Fibroblast of mammary gland (primary cell): ENCODE results near the gene LGR6.

ENCODE experiments used
- DNase-seq: peaks from one replicate; pipeline ENCODE4 v3.0.0-alpha.2; 2010; ENCODE audit warnings: low read depth
- H3K4me3 ChIP-seq: 2 replicates; pipeline ENCODE4 v1.5.1; 2011; ENCODE audit warnings: low read depth, mild to moderate bottlenecking, low read length, moderate library complexity; ENCODE audit not compliant: control insufficient read depth
- TF ChIP-seq, protein P1 (sequence below): conservative IDR thresholded peaks from 2 replicates; pipeline ENCODE4 v1.5.1; 2011; ENCODE audit warnings: low read depth, low read length, inconsistent platforms; ENCODE audit not compliant: control insufficient read depth, insufficient read depth

The LGR6 gene

DNA sequence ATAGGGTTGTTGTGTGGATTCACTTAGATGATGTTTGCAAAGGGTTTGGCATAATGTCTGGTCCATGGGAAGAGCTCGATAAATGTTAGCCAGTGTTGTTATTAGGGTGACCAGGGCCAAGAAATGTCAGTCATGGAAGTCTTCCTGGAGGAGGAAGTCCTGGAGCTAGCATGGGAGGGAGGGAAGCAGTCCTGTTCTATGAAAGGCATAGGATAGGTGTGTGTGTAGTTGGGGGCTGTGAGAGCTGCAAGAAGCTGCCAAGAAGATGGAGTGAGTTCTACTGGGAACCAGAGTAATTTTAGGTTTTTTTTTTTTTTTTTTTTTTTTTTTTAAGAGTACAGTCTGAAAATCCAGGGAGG lies 4.7 kb downstream of the LGR6 start:
- no peak overlapping the region for H3K4me3 ChIP-seq
- DNase-seq: no peak
- TF ChIP-seq, protein P1, sequence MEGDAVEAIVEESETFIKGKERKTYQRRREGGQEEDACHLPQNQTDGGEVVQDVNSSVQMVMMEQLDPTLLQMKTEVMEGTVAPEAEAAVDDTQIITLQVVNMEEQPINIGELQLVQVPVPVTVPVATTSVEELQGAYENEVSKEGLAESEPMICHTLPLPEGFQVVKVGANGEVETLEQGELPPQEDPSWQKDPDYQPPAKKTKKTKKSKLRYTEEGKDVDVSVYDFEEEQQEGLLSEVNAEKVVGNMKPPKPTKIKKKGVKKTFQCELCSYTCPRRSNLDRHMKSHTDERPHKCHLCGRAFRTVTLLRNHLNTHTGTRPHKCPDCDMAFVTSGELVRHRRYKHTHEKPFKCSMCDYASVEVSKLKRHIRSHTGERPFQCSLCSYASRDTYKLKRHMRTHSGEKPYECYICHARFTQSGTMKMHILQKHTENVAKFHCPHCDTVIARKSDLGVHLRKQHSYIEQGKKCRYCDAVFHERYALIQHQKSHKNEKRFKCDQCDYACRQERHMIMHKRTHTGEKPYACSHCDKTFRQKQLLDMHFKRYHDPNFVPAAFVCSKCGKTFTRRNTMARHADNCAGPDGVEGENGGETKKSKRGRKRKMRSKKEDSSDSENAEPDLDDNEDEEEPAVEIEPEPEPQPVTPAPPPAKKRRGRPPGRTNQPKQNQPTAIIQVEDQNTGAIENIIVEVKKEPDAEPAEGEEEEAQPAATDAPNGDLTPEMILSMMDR: no peak

GRCh38 chr1:202199040-202199889 lies 5.7 kb downstream of the LGR6 start:
- H3K4me3 ChIP-seq: no peak overlapping the region
- TF ChIP-seq, protein P1: no peak
- DNase-seq: no peak

DNA sequence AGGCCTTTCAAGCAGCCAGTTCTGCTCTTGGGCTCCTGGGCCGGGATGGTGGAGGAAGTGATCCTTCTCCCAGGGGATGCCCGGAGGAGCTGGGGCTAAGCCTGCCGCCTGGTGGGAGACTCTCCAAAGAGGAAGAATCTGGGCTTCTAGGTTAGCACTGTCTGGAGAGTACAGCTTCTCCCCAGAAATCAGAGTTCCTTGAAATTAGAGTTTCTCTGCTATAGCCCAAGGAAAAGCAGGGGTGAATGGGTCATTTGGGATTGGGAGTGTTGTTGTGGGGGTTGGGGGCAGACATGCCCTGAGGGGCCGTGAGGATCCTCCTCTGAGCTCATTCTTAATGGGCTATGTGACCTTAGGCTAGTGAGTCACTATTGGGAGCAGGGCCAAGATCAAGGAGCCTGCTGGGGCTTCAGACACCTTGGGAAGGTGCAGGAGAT lies 6.5 kb downstream of the LGR6 start:
- DNase-seq: no peak
- TF ChIP-seq, protein P1: no peak
- H3K4me3 ChIP-seq: no peak overlapping the region

- TF ChIP-seq, protein P1: no peak
- no peak overlapping the region for H3K4me3 ChIP-seq
- no peak for DNase-seq
Observed at GRCh38 chr1:202200669-202201068, 7.1 kb downstream of the LGR6 start.

- TF ChIP-seq, protein P1: no peak
- H3K4me3 ChIP-seq: no peak overlapping the region
- no peak for DNase-seq
Observed at GRCh38 chr1:202201266-202201665, 7.7 kb downstream of the LGR6 start.

DNA sequence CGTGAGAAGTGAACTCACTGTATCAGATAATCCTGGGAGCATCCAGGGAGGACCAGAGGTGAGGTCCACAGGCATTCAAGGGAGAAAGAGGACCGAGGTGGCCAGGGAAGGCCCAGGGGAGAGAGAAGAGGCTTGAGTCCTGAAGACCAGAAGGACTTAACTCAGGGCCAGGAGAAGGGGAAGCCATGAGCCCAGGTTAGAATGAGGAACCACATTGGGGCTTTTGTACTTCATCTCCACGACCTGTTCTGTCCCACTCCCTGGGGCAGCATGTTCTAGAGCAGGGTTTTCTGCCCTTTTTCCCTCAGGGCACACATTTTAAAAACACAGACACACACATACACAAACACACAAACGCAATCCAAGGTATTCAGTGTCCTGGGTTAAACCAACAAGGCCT lies 8.4 kb downstream of the LGR6 start:
- TF ChIP-seq, protein P1: no peak
- DNase-seq: no peak
- no peak overlapping the region for H3K4me3 ChIP-seq
